Measurements from ENCODE around the gene OR2V2.
"Not testable (repeated sequence)": the region's sequence is repeated elsewhere in the genome, so short reads cannot be mapped to it uniquely, and the experiment has no call there.

Gene OR2V2, protein sequence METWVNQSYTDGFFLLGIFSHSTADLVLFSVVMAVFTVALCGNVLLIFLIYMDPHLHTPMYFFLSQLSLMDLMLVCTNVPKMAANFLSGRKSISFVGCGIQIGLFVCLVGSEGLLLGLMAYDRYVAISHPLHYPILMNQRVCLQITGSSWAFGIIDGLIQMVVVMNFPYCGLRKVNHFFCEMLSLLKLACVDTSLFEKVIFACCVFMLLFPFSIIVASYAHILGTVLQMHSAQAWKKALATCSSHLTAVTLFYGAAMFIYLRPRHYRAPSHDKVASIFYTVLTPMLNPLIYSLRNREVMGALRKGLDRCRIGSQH

DNA sequence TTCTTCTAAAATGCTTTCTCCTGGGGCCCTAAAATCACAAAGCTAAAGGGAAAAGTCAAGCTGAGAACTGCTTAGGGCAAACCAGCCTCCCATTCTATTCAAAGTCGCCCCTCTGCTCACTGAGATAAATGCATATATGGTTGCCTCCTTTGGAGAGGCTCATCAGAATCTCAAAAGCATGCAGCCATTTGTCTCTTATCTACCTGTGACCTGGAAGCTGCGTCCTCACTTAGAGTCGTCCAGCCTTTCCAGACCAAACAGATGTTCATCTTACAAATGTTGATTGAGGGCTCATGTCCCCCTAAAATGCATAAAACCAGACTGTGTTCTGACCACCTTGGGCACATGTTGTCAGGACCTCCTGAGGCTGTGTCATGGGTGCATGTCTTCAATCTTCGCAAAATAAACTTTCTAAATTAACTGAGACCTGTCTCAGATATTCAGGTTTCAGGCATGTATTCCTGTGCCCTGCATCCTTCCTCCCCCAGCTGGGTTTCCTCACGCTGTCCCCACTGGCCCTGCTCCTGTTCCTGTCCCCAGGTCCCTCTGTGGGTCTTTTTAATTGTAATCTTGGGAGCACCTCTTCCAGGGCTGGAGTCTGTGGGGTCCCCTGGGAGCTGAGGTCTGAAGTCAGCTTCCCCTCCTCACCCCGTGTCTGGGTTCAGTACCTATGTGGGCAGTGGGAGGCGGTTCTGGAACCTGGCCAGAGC, at the start of gene OR2V2:
Gene OR2V2, plus strand, starts transcription at position 660 of the 710 bp plus-strand sequence. CDS start 7,357 bp downstream, outside the sequence.
- DNase-seq = not testable (repeated sequence)

DNA sequence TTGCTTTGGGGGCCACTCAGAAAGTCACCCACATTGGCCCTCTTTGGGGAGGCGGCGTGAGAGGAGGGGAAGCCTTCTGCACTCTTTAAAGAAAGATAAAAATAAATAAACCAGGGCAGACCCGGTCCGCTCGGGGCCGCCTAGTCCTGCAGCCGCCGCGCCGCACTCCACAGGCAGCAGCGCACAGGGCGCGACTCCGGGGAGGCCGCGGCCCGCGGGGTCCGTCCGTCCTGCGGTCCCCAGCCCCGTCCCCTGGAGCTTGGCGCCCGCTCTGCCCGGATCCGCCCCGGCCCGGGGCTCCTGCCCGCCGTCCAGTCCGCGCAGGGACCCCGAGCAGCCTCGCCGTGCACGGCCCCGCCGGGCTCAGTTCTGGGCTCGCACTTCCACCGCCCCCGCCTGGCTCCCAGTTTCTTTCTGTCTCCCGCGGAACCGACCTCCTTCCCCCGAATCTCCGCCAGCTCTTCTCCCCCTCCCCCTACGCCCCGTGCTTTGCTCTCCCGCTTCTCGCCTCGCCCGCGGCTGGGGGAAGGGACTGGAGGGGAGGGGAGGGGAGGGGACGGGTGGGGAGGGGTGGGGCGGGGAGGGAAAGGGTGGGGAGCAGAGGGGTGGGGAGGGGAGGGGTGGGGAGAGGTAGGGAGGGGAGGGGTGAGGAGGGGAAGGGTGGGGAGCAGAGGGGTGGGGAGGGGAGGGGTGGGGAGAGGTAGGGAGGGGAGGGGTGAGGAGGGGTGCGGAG, 49.5 kb upstream of the OR2V2 start:
- not testable (repeated sequence) for DNase-seq

DNA sequence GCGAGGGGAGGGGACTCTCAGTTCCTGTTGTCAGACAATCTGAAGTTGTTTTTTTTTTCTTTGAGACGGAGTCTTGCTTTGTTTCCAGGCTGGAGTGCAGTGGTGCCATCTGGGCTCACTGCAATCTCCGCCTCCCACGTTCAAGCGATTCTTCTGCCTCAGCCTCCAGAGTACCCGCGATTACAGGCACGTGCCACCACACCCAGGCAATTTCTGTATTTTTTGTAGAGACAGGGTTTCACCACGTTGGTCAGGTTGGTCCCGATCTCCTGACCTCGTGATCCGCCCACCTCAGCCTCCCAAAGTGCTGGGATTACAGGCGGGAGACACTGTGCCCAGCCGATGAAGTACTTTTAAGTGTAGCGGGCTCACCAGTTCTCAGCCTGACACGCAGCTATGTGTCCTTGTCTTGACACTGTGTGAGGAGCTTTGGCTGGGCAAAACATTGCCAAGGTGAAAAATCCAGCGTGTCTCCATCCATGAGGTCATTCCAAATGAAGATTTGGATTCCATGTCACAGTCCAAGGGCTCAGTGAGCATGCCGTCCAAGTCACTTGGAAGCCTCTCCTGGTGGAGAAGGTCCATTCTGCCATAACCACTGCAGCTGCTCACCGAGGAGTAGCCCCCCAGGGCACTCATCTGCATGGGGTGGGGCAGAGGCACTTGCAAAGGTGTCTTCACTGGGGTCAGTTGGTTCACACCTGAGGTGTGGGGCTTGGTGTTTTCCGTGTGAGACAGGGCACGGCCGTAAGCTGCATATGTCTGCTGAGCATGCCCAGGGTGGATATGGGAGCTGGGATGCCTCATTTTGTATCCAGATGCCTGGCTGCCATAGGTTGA, 48.4 kb upstream of the OR2V2 start:
- DNase-seq = no peak

DNA sequence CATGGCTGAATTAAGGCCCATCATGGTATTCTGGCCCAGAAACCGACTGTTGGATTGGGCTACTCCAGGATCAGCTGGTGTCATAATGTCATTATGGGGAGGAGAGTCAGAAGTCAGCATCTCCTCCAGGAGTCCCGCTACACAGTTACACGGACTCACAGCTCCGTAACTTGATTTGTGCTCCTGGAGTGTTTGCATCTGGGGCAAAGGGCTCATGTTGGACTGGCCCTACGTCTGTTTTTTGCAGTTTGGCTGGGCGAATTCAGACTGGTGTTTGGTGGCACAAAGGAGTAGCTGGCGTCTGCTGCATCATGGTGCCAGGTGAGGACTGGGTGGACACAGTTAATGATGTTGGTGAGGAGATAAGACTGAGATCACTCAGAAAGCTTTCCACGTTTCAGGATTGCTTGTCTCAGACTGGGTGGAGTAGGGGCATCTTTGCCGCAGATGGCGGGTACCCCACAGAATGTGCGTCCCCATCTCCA, 47.7 kb upstream of the OR2V2 start:
- DNase-seq = no peak

DNA sequence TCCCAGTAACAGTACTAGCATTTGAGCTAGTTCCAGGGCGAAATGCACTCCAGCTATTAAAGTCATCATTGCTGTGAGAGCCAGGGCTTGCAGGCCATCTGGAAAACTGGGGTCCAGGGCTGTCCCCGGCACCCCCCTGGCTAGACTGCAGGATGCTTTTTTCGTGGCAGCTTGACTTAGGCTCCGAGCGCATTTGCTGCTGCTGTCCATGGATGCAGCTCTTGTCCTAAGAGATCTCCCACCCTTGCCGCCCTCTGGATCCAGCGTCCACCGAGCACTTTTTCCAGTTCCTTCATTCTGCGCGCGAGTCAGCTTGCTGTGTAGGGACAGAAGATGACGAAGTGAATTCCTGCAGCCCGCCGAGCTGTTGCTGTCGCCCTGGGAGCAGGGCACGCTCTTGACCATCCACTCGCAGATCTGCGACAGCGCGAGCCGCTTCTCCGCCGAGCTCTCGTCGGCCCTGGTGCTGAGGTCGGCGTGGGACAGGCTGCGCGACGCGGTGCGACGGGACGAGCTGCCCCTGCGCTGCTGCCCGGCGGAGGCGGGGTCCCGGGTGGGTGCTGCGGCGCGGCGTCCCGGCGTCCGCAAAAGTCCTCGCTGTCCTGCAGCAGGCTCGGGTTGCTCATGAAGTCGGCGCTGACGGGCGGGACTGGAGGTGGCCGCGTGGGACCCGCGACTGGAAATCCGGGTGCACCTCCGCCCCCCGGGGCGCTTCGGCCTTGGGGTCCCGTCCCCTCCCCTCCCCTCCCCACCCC, 47.1 kb upstream of the OR2V2 start:
- no peak for DNase-seq

DNA sequence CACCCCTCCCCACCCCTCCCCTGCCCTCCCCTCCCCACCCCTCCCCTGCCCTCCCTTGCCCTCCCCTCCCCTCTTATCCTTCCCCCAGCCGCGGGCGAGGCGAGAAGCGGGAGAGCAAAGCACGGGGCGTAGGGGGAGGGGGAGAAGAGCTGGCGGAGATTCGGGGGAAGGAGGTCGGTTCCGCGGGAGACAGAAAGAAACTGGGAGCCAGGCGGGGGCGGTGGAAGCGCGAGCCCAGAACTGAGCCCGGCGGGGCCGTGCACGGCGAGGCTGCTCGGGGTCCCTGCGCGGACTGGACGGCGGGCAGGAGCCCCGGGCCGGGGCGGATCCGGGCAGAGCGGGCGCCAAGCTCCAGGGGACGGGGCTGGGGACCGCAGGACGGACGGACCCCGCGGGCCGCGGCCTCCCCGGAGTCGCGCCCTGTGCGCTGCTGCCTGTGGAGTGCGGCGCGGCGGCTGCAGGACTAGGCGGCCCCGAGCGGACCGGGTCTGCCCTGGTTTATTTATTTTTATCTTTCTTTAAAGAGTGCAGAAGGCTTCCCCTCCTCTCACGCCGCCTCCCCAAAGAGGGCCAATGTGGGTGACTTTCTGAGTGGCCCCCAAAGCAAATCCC, 46.2 kb upstream of the OR2V2 start:
- not testable (repeated sequence) for DNase-seq

DNA sequence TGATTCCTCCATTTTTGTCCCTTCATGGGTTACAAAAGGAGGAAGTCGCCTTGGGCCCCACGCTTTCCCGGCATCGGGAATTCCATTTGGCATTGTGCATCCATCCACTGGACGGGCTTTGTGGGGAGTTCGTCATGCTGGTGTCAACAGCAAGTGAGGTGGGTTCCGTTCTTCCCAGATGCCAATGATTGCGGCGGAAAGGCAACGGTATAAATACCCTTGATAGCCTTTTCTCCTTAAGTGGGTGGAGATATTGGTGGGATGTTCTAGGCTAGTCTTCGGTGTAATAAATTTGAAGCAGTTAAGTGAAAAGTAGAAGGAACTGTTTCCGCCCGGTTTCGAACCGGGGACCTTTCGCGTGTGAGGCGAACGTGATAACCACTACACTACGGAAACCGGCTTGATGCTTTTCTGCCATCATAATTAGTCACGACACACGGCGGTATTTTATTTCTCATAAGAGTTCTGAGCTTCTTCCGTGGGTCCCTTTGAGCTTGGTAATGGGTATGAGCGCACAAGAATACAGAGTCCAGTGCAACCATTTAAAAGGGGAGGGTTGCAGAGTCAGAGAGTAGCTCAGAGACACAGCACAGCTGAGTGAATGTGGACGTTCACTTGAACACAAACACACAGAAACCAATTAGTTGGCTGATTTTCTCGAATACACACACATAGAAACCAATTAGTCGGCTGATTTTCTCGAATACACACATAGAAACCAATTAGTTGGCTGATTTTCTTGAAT, 45.3 kb upstream of the OR2V2 start:
- not testable (repeated sequence) for DNase-seq

DNA sequence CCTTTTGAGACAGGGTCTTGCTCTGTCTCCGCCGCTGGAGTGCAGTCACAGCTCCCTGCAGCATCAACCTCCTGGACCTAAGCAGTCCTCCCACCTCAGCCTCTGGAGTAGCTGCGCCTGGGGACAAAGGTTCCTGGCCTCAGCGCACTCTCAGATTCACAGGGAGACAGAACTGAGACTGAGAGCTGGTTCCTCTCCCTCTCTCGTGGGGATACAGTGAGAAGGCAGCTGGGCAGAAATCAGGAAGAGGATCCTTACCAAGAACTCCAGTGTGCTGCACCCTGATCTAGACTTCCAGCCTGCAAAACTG, 43.2 kb upstream of the OR2V2 start:
- DNase-seq = peak; percentile 56

DNA sequence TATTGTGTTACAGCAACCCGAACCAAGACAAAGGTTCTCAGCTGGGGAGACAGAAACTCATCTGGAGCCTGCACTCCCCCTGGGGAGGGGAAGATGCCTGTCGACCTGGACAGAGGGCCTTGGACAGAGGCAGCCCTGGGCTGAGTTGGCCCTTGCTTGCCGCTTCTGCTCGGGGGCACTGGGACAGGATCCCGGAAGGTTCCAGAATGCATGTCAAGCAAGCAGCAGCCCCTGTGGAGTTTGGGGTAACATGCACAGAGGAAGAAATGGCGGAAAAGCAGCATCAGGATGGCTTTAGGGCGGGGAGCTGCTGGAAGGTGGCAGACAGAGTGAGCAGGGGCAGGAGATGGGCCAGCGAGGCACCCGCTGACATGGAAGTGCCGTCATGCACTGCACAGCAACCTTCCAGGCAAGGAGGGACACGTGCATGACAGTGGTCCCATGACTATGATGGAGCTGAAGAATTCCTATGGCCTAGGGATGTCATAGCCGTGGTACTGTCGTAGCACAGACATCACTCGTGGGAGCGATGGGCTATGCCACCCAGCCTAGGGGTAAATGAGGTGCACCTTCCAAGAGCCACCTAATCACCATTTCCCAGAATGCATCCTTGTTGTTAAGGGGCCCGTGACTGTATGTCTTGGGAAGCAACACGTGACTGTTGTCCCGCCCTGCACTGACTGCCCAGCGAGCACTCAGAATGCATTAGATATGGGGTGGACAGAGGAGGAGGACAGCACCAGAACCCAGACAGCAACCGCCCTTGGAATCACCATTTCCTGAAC, 42.6 kb upstream of the OR2V2 start:
- DNase-seq = peak; percentile 52

DNA sequence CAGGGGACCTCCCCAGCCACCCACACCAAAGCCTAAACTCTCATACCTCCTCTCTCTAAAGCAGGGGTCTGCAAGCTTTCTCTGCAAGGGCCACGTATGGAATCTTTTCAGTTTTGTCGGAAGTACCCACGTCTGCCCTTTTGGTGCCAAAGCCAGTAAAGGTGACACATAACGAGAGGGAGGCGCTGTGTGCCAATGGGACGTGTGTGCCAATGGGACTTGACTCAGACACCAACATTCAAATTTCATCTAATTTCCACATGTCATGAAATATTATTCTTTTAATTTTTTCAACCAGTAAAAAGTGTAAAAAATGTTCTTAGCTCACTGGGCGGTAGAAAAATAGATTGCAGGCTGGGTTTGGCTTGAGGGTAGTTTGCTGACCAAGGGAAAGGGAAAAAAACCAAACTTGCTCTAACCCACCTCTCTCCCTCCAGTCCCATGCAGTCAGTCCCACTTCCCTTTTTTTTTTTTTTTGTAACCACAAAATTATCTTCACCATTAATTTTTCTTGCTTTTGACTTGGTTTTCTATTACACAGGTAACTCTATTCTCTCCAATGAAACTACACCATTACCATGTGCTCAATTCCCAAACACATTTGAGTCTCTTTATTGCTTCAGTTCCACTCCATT, 41.9 kb upstream of the OR2V2 start:
- peak; percentile 54 for DNase-seq

DNA sequence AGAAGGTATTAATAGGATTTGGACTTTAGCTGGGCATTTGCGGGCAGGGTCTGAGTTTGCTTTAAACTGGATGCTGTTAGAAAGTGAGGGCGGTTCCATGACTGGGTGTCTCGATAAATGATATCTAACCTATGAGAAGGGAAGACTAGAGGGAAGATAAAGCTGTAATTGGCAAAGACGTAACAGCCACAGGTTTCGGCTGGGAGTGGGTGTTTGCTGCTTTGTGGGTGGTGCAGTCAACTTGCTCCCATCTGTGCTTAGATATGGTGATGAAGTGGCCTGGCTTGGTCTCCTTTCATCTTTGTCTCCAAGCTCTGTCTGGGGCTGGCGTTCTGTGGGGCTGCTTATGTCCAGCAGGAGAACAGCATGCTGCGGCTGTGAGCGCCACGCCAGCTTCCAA, 39.7 kb upstream of the OR2V2 start:
- no peak for DNase-seq

DNA sequence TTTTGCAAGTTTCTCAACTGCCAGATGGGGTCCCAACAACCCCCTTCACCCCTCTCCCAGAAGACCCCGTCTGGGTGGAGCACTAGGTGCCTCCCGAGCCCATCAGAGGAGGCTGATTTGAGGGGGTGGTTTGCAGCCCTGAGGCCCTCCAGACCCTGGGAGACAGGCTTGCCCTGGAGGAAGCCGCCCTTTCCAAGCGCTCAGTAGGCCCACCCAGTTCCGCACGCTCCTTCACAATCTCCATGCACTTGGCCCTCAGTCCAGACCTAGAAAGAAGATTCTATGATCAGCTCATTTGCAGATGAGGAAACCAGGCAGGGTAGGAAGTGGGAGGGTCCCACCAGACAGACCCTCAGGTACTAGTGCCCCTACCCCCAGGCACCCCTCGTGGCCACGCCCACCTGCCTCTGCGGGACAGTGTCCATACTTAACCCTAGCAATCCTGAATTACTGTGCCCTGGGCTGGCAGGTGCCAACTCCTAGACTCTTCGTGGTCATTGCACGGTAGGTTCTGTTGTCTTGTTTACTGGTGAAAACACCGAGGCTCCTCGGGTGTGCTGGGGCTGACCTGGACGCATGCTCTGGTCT, 38.7 kb upstream of the OR2V2 start:
- no peak for DNase-seq

DNA sequence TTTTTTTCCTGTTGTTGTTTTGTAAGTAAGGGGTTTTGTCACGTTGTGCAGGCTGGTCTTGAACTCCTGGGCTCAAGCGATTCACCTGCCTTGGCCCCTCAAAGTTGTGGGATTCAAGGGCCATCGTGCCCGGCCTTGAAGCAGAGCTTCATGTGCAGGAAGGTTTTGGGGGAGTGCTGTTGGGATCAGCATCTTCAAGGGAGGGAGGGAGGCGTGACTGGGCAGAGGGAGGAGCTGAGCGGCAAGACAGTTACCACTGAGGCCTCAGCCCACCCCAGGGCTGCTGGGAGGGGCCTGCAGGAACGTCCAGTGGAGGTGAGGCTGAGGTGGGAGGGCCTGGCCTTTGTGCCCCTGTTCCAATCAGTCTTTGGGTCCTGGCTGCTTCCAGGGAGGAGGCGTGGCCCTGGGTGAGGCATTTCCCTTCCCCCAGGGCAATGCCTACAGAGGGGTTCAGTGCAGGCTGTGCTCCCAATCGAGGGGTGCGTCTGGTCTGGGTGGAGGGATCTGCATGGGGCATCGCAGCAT, 37.8 kb upstream of the OR2V2 start:
- no peak for DNase-seq

DNA sequence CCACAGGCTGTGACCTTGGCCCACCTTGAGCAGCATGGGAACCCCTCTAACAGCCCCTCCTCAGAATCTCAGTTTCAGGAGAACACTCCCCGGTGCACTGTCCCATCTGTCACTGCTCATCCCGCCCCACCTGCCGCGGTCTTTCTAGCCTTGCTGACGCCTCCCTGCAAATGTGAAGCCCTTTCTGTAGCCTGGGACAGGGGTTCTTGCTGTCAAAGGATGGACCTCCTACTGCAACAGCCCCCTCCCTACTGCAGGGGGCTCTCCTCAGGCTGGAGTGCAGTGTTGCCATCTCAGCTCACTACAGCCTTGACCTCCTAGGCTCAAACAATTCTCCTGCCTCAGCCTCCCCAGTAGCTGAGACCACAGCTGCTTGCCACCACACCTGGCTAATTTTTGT, 36.4 kb upstream of the OR2V2 start:
- no peak for DNase-seq

DNA sequence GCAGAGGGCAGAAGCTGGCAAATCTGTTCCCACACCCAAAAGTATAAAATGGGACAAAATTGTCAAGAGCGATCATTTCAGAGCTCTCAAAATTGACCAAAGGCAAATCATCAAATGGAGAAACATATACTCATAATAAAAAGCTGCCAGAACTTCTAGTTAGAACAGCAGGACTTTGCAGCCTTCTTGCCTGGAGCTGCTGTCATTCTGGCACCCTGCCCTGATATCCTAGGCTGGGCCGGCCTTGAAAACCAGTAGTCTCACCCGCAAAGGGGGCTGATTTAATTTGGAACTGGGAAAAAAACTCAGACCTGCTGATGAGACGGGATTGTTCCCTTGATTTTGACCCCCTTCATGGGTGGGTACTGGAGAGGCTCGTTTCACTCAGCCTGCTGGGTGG, 34.9 kb upstream of the OR2V2 start:
- no peak for DNase-seq

DNA sequence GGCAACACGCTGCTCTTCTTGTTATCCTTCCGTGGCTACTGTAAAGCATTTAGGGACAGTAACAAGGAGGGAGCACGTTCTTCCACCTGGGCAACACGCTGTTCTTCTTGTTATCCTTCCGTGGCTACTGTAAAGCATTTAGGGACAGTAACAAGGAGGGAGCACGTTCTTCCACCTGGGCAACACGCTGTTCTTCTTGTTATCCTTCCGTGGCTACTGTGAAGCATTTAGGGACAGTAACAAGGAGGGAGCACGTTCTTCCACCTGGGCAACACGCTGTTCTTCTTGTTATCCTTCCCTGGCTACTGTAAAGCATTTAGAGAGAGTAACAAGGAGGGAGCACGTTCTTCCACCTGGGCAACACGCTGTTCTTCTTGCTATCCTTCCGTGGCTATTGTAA, 33.8 kb upstream of the OR2V2 start:
- not testable (repeated sequence) for DNase-seq

DNA sequence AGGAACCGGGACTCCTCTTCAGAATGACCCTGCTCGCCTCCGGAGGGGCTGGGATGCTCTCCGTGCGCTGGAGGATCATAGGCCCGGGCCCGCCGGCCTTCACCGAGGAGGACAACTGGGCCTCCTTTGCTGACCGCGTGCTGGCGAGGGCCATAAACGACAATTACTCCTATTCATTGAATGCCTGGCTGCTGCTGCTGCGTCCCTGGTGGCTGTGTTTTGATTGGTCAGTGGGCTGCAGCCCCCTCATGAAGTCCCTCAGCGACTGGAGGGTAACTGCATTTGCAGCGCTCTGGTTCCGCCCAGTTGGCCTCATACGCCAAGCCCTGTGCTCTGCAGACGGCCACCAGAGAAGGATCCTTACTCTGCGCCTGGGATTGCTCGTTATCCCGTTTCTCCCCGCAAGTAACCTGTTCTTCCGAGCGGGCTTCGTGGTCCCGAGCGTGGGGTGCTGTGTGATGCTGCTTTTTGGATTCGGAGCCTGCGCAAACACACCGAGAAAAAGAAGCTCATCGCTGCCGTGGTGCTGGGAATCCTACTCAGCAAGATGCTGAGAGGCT, 33.0 kb upstream of the OR2V2 start:
- DNase-seq = no peak

Data from activated CD8-positive, alpha-beta memory T cell treated with anti-CD3 and anti-CD28 coated beads for 24 hours (primary cell).